Measurements from ENCODE around the gene SDK1.

DNA sequence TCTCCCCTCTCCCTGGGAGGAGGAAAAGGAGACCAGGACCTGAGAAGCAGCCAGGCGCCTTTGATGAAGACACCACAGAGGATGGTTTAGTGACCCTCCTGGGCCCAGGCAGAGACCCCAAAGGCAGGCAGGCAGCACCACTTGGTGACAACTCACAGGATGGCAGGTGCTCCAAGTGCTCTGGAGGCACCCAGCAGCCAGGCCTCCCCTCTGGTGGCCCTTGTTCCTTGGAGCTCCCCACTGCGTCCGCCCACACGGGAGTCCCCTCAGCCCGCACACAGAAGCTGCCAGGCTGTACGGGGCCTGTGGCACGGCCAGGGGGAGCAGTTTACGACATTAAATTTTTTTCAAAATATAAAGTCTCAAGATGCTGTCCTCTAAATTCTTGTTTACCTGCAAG, 773.9 kb downstream of the SDK1 start:
- TF ChIP-seq CTCF (IDR thresholded peaks at IDR 0.05): no peak
- TF ChIP-seq POLR2A (IDR thresholded peaks at IDR 0.05): no peak

Data from vagina (tissue), 2 donors.